Neural cell (in vitro differentiated cells): ENCODE results near the gene YLPM1. TPM values are rescaled to one million over a fixed set of nuclear protein-coding genes. Genes with fewer than 3 reads are reported as not detected.

Experiments
- H2AFZ ChIP-seq: fragments of 200-600, 300-800 bp; sonication (generic), shearing (Covaris generic); 2 replicates; pipeline ENCODE4 v1.6.0; 2014; ENCODE audit warnings: low read depth, mild to moderate bottlenecking, antibody characterized with exemption, low read length, moderate library complexity
- H3F3A ChIP-seq: fragments of 200-600 bp; shearing (Covaris generic); 2 replicates; pipeline ENCODE4 v1.6.1; 2016; ENCODE audit warnings: mild to moderate bottlenecking, moderate library complexity, mixed read lengths, antibody characterized with exemption, low read length; ENCODE audit not compliant: insufficient read depth, poor library complexity, severe bottlenecking
- H3K27ac ChIP-seq: fragments of 200-600, 300-800 bp; sonication (generic), shearing (Covaris generic); 2 replicates; pipeline ENCODE4 v1.5.1; 2014; ENCODE audit warnings: mild to moderate bottlenecking, low read length, moderate library complexity
- H3K27me3 ChIP-seq: fragments of 300-800, 200-600 bp; sonication (generic), shearing (Covaris generic); 2 replicates; pipeline ENCODE4 v1.6.0; 2014; ENCODE audit warnings: mild to moderate bottlenecking, low read depth, low read length, moderate library complexity; ENCODE audit not compliant: insufficient read depth
- H3K36me3 ChIP-seq: fragments of 300-800, 200-600 bp; sonication (generic), shearing (Covaris generic); 2 replicates; pipeline ENCODE4 v1.5.1; 2014; ENCODE audit warnings: mild to moderate bottlenecking, antibody characterized with exemption, low read length, moderate library complexity; ENCODE audit not compliant: insufficient read depth
- H3K4me2 ChIP-seq: fragments of 300-800, 200-600 bp; sonication (generic), shearing (Covaris generic); 2 replicates; pipeline ENCODE4 v1.6.0; 2014; ENCODE audit warnings: mild to moderate bottlenecking, low read length
- H3K4me3 ChIP-seq: fragments of 300-800, 200-600 bp; sonication (generic), shearing (Covaris generic); 2 replicates; pipeline ENCODE4 v1.5.1; 2014; ENCODE audit warnings: mild to moderate bottlenecking, low read length, moderate library complexity
- H3K79me2 ChIP-seq: fragments of 200-600 bp; shearing (Covaris generic); replicated peaks from 2 replicates; pipeline ENCODE4 v1.6.0; 2014; ENCODE audit warnings: mild to moderate bottlenecking, low read length, moderate library complexity; ENCODE audit not compliant: insufficient read depth
- H3K9ac ChIP-seq: fragments of 300-800, 200-600 bp; sonication (generic), shearing (Covaris generic); 2 replicates; pipeline ENCODE4 v1.6.1; 2016; ENCODE audit warnings: mild to moderate bottlenecking, low read length, mixed read lengths
- H3K9me2 ChIP-seq: fragments of 200-600 bp; shearing (Covaris generic); 2 replicates; pipeline ENCODE4 v1.6.1; 2016; ENCODE audit warnings: mild to moderate bottlenecking, low read length, mixed read lengths; ENCODE audit not compliant: insufficient read depth
- H3K9me3 ChIP-seq: fragments of 200-600, 300-800 bp; sonication (generic), shearing (Covaris generic); 2 replicates; pipeline ENCODE4 v1.6.1; 2016; ENCODE audit warnings: mild to moderate bottlenecking, mixed run types, low read length, moderate library complexity, mixed read lengths
- H4K20me1 ChIP-seq: fragments of 200-600 bp; shearing (Covaris generic); 2 replicates; pipeline ENCODE4 v1.6.1; 2016; ENCODE audit warnings: mild to moderate bottlenecking, mixed run types; ENCODE audit not compliant: insufficient read depth
- CTCF ChIP-seq: fragments of 450-650 bp; IDR thresholded peaks from 2 replicates; pipeline ENCODE4 v1.5.1; 2014; ENCODE audit warnings: antibody characterized with exemption, mild to moderate bottlenecking, moderate library complexity; ENCODE audit not compliant: poor library complexity, severe bottlenecking
- EP300 ChIP-seq: fragments of 450-650 bp; conservative IDR thresholded peaks from 2 replicates; pipeline ENCODE4 v1.6.1; 2014; ENCODE audit warnings: antibody characterized with exemption, mild to moderate bottlenecking, moderate library complexity; ENCODE audit not compliant: poor library complexity, severe bottlenecking
- EZH2 ChIP-seq: fragments of 200-600, 300-800 bp; shearing (Covaris generic), sonication (generic); IDR thresholded peaks from 2 replicates; pipeline ENCODE4 v1.6.1; 2014; ENCODE audit warnings: antibody characterized with exemption, low read length, borderline replicate concordance, mild to moderate bottlenecking; ENCODE audit not compliant: insufficient read depth, poor library complexity, severe bottlenecking
- MXI1 ChIP-seq: fragments of 450-650 bp; conservative IDR thresholded peaks from 2 replicates; pipeline ENCODE4 v1.6.1; 2014; ENCODE audit warnings: antibody characterized with exemption, mild to moderate bottlenecking; ENCODE audit not compliant: poor library complexity, severe bottlenecking
- POLR2AphosphoS5 ChIP-seq: IDR thresholded peaks from 2 replicates; pipeline ENCODE4 v1.6.1; 2012
- RAD21 ChIP-seq: fragments of 450-650 bp; conservative IDR thresholded peaks from 2 replicates; pipeline ENCODE4 v1.6.1; 2014; ENCODE audit warnings: antibody characterized with exemption, mild to moderate bottlenecking, moderate library complexity
- SMC3 ChIP-seq: fragments of 450-650 bp; conservative IDR thresholded peaks from 2 replicates; pipeline ENCODE4 v1.6.1; 2014; ENCODE audit warnings: antibody characterized with exemption, mild to moderate bottlenecking, moderate library complexity; ENCODE audit not compliant: poor library complexity
- TAF1 ChIP-seq: IDR thresholded peaks from 2 replicates; pipeline ENCODE4 v1.6.1; 2012; ENCODE audit warnings: low read depth
- polyA plus RNA-seq: library from polyadenylated mRNA; depleted of rRNA; stranded (reverse); fragments of >200 nt; gene quantifications from 2 replicates; pipeline ENCODE4 v1.2.3, GENCODE V29; 2014
- TF ChIP-seq, protein P1 (sequence below): IDR thresholded peaks from 2 replicates; pipeline ENCODE4 v1.6.1; 2012; ENCODE audit warnings: borderline replicate concordance

YLPM1 gene
- polyA plus RNA-seq, 1 donor from 2014 or later, result 63.4 TPM

DNA sequence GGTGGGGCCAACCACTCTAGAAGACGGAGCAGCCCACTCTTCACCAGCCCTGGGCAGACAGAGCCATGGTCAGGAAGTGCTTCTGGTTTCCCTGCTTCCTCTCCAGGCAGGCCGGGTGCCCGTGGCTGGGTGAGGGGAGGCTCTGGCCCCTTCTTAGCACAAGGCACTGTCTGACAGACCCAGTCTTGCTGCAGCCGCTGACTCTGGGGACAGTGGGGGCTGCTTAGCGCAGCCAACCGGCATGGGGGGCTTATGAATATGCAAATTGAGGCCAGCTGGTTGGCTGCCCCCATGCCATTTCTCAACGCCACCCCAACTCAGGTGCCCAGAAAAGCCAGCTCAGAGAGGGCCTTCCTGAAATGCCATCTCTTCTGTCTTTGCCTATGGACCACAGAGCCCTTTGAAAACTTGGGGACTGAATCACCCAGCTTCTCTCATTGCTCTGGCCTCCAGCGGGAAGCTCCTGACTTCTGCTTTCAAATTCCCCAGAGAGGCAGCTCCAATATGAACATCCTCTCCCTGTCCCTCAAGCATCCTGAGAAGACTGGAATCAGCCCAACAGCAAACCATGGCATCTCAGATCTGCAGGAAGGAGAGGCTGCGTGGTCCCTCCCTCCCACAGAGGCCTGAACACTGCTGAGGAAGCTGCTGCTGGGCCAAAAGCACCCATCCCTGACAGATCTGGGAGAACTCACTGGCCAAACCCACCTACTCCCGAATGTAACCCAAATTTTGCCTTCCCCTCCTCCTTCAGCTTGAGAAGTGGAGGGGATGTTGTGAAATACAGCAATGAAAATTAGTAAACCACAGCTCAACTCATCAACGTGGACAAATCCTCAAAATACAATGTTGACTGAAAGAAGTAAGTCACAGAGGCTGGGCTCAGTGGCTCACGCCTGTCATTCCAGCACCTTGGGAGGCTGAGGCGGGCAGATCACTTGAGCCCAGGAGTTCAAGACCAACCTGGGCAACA, 113.1 kb downstream of the YLPM1 start, which contains the start of gene PROX2:
PROX2 (minus strand) TSS at position 205 of the 973 bp plus-strand sequence. CDS start 12,311 bp downstream, outside the sequence.
- Histone ChIP-seq H3K9me2 (no peaks in the 10 kb centered on the region), H3K27ac (no peak within 1 kb of the TSS), H3K9me3 (no peaks in the 10 kb centered on the region), H3K36me3 (no peaks in the 10 kb centered on the region), H3F3A (no peaks in the 10 kb centered on the region), H3K4me2 (no peak within 1 kb of the TSS), H3K9ac (no peak within 1 kb of the TSS), H3K27me3 (no peaks in the 10 kb centered on the region), H3K4me3 (no peak within 1 kb of the TSS), H4K20me1 (no peaks in the 10 kb centered on the region), H2AFZ (no peak within 1 kb of the TSS), H3K79me2 (no peaks in the 10 kb centered on the region)
- TF ChIP-seq POLR2AphosphoS5, result no peak
- TF ChIP-seq MXI1, result no peak
- no peak for TF ChIP-seq SMC3
- TF ChIP-seq, protein P1, sequence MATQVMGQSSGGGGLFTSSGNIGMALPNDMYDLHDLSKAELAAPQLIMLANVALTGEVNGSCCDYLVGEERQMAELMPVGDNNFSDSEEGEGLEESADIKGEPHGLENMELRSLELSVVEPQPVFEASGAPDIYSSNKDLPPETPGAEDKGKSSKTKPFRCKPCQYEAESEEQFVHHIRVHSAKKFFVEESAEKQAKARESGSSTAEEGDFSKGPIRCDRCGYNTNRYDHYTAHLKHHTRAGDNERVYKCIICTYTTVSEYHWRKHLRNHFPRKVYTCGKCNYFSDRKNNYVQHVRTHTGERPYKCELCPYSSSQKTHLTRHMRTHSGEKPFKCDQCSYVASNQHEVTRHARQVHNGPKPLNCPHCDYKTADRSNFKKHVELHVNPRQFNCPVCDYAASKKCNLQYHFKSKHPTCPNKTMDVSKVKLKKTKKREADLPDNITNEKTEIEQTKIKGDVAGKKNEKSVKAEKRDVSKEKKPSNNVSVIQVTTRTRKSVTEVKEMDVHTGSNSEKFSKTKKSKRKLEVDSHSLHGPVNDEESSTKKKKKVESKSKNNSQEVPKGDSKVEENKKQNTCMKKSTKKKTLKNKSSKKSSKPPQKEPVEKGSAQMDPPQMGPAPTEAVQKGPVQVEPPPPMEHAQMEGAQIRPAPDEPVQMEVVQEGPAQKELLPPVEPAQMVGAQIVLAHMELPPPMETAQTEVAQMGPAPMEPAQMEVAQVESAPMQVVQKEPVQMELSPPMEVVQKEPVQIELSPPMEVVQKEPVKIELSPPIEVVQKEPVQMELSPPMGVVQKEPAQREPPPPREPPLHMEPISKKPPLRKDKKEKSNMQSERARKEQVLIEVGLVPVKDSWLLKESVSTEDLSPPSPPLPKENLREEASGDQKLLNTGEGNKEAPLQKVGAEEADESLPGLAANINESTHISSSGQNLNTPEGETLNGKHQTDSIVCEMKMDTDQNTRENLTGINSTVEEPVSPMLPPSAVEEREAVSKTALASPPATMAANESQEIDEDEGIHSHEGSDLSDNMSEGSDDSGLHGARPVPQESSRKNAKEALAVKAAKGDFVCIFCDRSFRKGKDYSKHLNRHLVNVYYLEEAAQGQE, result no peak
- TF ChIP-seq EZH2, result no peak
- no peak for TF ChIP-seq CTCF
- TF ChIP-seq TAF1, result no peak
- TF ChIP-seq EP300, result no peak
- TF ChIP-seq RAD21, result no peak

- Histone ChIP-seq H4K20me1 (no peaks in the 10 kb centered on the region), H3K9me2 (no peaks in the 10 kb centered on the region), H3K4me3 (no peak overlapping the region), H3K9ac (no peak overlapping the region), H3K4me2 (no peak overlapping the region), H2AFZ (no peak overlapping the region), H3K9me3 (no peaks in the 10 kb centered on the region), H3K27ac (no peak overlapping the region), H3K27me3 (no peaks in the 10 kb centered on the region), H3K79me2 (peaks cover 28% of the 10 kb centered on the region), H3K36me3 (no peaks in the 10 kb centered on the region), H3F3A (no peaks in the 10 kb centered on the region)
- TF ChIP-seq, protein P1, result no peak
- no peak for TF ChIP-seq MXI1
- TF ChIP-seq RAD21, result no peak
- no peak for TF ChIP-seq EZH2
- TF ChIP-seq EP300, result no peak
- TF ChIP-seq POLR2AphosphoS5, result no peak
- no peak for TF ChIP-seq SMC3
- TF ChIP-seq CTCF, result no peak
- TF ChIP-seq TAF1, result no peak
Measured at GRCh38 chr14:74879427-74880182, 116.5 kb downstream of the YLPM1 start.
